Neural cell (in vitro differentiated cells): Measurements from ENCODE around the gene CAPN5. TPM values are rescaled to one million over a fixed set of nuclear protein-coding genes. Genes with fewer than 3 reads are reported as not detected.

ENCODE experiments used
- H2AFZ ChIP-seq: fragments of 200-600, 300-800 bp; sonication (generic), shearing (Covaris generic); 2 replicates; pipeline ENCODE4 v1.6.0; 2014; ENCODE audit warnings: low read depth, mild to moderate bottlenecking, antibody characterized with exemption, low read length, moderate library complexity
- H3F3A ChIP-seq: fragments of 200-600 bp; shearing (Covaris generic); 2 replicates; pipeline ENCODE4 v1.6.1; 2016; ENCODE audit warnings: mild to moderate bottlenecking, moderate library complexity, mixed read lengths, antibody characterized with exemption, low read length; ENCODE audit not compliant: insufficient read depth, poor library complexity, severe bottlenecking
- H3K27ac ChIP-seq: fragments of 200-600, 300-800 bp; sonication (generic), shearing (Covaris generic); 2 replicates; pipeline ENCODE4 v1.5.1; 2014; ENCODE audit warnings: mild to moderate bottlenecking, low read length, moderate library complexity
- H3K27me3 ChIP-seq: fragments of 300-800, 200-600 bp; sonication (generic), shearing (Covaris generic); 2 replicates; pipeline ENCODE4 v1.6.0; 2014; ENCODE audit warnings: mild to moderate bottlenecking, low read depth, low read length, moderate library complexity; ENCODE audit not compliant: insufficient read depth
- H3K36me3 ChIP-seq: fragments of 300-800, 200-600 bp; sonication (generic), shearing (Covaris generic); 2 replicates; pipeline ENCODE4 v1.5.1; 2014; ENCODE audit warnings: mild to moderate bottlenecking, antibody characterized with exemption, low read length, moderate library complexity; ENCODE audit not compliant: insufficient read depth
- H3K4me2 ChIP-seq: fragments of 300-800, 200-600 bp; sonication (generic), shearing (Covaris generic); 2 replicates; pipeline ENCODE4 v1.6.0; 2014; ENCODE audit warnings: mild to moderate bottlenecking, low read length
- H3K4me3 ChIP-seq: fragments of 300-800, 200-600 bp; sonication (generic), shearing (Covaris generic); 2 replicates; pipeline ENCODE4 v1.5.1; 2014; ENCODE audit warnings: mild to moderate bottlenecking, low read length, moderate library complexity
- H3K79me2 ChIP-seq: fragments of 200-600 bp; shearing (Covaris generic); replicated peaks from 2 replicates; pipeline ENCODE4 v1.6.0; 2014; ENCODE audit warnings: mild to moderate bottlenecking, low read length, moderate library complexity; ENCODE audit not compliant: insufficient read depth
- H3K9ac ChIP-seq: fragments of 300-800, 200-600 bp; sonication (generic), shearing (Covaris generic); 2 replicates; pipeline ENCODE4 v1.6.1; 2016; ENCODE audit warnings: mild to moderate bottlenecking, low read length, mixed read lengths
- H3K9me2 ChIP-seq: fragments of 200-600 bp; shearing (Covaris generic); 2 replicates; pipeline ENCODE4 v1.6.1; 2016; ENCODE audit warnings: mild to moderate bottlenecking, low read length, mixed read lengths; ENCODE audit not compliant: insufficient read depth
- H3K9me3 ChIP-seq: fragments of 200-600, 300-800 bp; sonication (generic), shearing (Covaris generic); 2 replicates; pipeline ENCODE4 v1.6.1; 2016; ENCODE audit warnings: mild to moderate bottlenecking, mixed run types, low read length, moderate library complexity, mixed read lengths
- H4K20me1 ChIP-seq: fragments of 200-600 bp; shearing (Covaris generic); 2 replicates; pipeline ENCODE4 v1.6.1; 2016; ENCODE audit warnings: mild to moderate bottlenecking, mixed run types; ENCODE audit not compliant: insufficient read depth
- CTCF ChIP-seq: fragments of 450-650 bp; IDR thresholded peaks from 2 replicates; pipeline ENCODE4 v1.5.1; 2014; ENCODE audit warnings: antibody characterized with exemption, mild to moderate bottlenecking, moderate library complexity; ENCODE audit not compliant: poor library complexity, severe bottlenecking
- EP300 ChIP-seq: fragments of 450-650 bp; conservative IDR thresholded peaks from 2 replicates; pipeline ENCODE4 v1.6.1; 2014; ENCODE audit warnings: antibody characterized with exemption, mild to moderate bottlenecking, moderate library complexity; ENCODE audit not compliant: poor library complexity, severe bottlenecking
- EZH2 ChIP-seq: fragments of 200-600, 300-800 bp; shearing (Covaris generic), sonication (generic); IDR thresholded peaks from 2 replicates; pipeline ENCODE4 v1.6.1; 2014; ENCODE audit warnings: antibody characterized with exemption, low read length, borderline replicate concordance, mild to moderate bottlenecking; ENCODE audit not compliant: insufficient read depth, poor library complexity, severe bottlenecking
- MXI1 ChIP-seq: fragments of 450-650 bp; conservative IDR thresholded peaks from 2 replicates; pipeline ENCODE4 v1.6.1; 2014; ENCODE audit warnings: antibody characterized with exemption, mild to moderate bottlenecking; ENCODE audit not compliant: poor library complexity, severe bottlenecking
- POLR2AphosphoS5 ChIP-seq: IDR thresholded peaks from 2 replicates; pipeline ENCODE4 v1.6.1; 2012
- RAD21 ChIP-seq: fragments of 450-650 bp; conservative IDR thresholded peaks from 2 replicates; pipeline ENCODE4 v1.6.1; 2014; ENCODE audit warnings: antibody characterized with exemption, mild to moderate bottlenecking, moderate library complexity
- REST ChIP-seq: IDR thresholded peaks from 2 replicates; pipeline ENCODE4 v1.6.1; 2012; ENCODE audit warnings: borderline replicate concordance
- SMC3 ChIP-seq: fragments of 450-650 bp; conservative IDR thresholded peaks from 2 replicates; pipeline ENCODE4 v1.6.1; 2014; ENCODE audit warnings: antibody characterized with exemption, mild to moderate bottlenecking, moderate library complexity; ENCODE audit not compliant: poor library complexity
- TAF1 ChIP-seq: IDR thresholded peaks from 2 replicates; pipeline ENCODE4 v1.6.1; 2012; ENCODE audit warnings: low read depth
- polyA plus RNA-seq: library from polyadenylated mRNA; depleted of rRNA; stranded (reverse); fragments of >200 nt; gene quantifications from 2 replicates; pipeline ENCODE4 v1.2.3, GENCODE V29; 2014

Gene CAPN5
- polyA plus RNA-seq, 1 donor from 2014 or later, result 20.5 TPM

GRCh38 chr11:77172666-77172982, 105.9 kb downstream of the CAPN5 start:
- Histone ChIP-seq H4K20me1 (no peaks in the 10 kb centered on the region), H3K36me3 (no peaks in the 10 kb centered on the region), H3K9ac (no peak overlapping the region), H3K9me3 (no peaks in the 10 kb centered on the region), H3F3A (no peaks in the 10 kb centered on the region), H3K4me2 (no peak overlapping the region), H3K27me3 (no peaks in the 10 kb centered on the region), H3K4me3 (no peak overlapping the region), H3K27ac (no peak overlapping the region), H3K79me2 (no peaks in the 10 kb centered on the region), H3K9me2 (no peaks in the 10 kb centered on the region), H2AFZ (no peak overlapping the region)
- TF ChIP-seq SMC3 (no peak), EP300 (no peak), POLR2AphosphoS5 (no peak), REST (no peak), RAD21 (no peak), TAF1 (no peak), MXI1 (no peak), CTCF (no peak), EZH2 (no peak)

- Histone ChIP-seq H3K27ac (no peak overlapping the region), H3K36me3 (no peaks in the 10 kb centered on the region), H3K79me2 (no peaks in the 10 kb centered on the region), H3K9me3 (no peaks in the 10 kb centered on the region), H3K4me2 (no peak overlapping the region), H4K20me1 (no peaks in the 10 kb centered on the region), H3K9ac (no peak overlapping the region), H2AFZ (no peak overlapping the region), H3K27me3 (no peaks in the 10 kb centered on the region), H3F3A (no peaks in the 10 kb centered on the region), H3K4me3 (no peak overlapping the region), H3K9me2 (no peaks in the 10 kb centered on the region)
- TF ChIP-seq EP300, result no peak
- TF ChIP-seq EZH2, result no peak
- no peak for TF ChIP-seq RAD21
- no peak for TF ChIP-seq POLR2AphosphoS5
- TF ChIP-seq REST, result no peak
- TF ChIP-seq TAF1, result no peak
- no peak for TF ChIP-seq CTCF
- no peak for TF ChIP-seq MXI1
- no peak for TF ChIP-seq SMC3
These were observed 106.7 kb downstream of the CAPN5 start for GRCh38 chr11:77173494-77173893.
